HUDEP-2 (cell line): ENCODE measurements around the gene ARAP3.
"Not testable (repeated sequence)": the region's sequence is repeated elsewhere in the genome, so short reads cannot be mapped to it uniquely, and the experiment has no call there.

ENCODE experiments used
- DNase-seq, 76 experiments: peaks; one replicate each; lab custom pipeline; 2025; ENCODE audit not compliant: unreplicated experiment in 76 of 76; lab: John Stamatoyannopoulos, UW

ARAP3 gene, protein sequence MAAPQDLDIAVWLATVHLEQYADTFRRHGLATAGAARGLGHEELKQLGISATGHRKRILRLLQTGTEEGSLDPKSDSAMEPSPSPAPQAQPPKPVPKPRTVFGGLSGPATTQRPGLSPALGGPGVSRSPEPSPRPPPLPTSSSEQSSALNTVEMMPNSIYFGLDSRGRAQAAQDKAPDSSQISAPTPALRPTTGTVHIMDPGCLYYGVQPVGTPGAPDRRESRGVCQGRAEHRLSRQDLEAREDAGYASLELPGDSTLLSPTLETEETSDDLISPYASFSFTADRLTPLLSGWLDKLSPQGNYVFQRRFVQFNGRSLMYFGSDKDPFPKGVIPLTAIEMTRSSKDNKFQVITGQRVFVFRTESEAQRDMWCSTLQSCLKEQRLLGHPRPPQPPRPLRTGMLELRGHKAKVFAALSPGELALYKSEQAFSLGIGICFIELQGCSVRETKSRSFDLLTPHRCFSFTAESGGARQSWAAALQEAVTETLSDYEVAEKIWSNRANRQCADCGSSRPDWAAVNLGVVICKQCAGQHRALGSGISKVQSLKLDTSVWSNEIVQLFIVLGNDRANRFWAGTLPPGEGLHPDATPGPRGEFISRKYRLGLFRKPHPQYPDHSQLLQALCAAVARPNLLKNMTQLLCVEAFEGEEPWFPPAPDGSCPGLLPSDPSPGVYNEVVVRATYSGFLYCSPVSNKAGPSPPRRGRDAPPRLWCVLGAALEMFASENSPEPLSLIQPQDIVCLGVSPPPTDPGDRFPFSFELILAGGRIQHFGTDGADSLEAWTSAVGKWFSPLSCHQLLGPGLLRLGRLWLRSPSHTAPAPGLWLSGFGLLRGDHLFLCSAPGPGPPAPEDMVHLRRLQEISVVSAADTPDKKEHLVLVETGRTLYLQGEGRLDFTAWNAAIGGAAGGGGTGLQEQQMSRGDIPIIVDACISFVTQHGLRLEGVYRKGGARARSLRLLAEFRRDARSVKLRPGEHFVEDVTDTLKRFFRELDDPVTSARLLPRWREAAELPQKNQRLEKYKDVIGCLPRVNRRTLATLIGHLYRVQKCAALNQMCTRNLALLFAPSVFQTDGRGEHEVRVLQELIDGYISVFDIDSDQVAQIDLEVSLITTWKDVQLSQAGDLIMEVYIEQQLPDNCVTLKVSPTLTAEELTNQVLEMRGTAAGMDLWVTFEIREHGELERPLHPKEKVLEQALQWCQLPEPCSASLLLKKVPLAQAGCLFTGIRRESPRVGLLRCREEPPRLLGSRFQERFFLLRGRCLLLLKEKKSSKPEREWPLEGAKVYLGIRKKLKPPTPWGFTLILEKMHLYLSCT (N-terminal part only)

DNA sequence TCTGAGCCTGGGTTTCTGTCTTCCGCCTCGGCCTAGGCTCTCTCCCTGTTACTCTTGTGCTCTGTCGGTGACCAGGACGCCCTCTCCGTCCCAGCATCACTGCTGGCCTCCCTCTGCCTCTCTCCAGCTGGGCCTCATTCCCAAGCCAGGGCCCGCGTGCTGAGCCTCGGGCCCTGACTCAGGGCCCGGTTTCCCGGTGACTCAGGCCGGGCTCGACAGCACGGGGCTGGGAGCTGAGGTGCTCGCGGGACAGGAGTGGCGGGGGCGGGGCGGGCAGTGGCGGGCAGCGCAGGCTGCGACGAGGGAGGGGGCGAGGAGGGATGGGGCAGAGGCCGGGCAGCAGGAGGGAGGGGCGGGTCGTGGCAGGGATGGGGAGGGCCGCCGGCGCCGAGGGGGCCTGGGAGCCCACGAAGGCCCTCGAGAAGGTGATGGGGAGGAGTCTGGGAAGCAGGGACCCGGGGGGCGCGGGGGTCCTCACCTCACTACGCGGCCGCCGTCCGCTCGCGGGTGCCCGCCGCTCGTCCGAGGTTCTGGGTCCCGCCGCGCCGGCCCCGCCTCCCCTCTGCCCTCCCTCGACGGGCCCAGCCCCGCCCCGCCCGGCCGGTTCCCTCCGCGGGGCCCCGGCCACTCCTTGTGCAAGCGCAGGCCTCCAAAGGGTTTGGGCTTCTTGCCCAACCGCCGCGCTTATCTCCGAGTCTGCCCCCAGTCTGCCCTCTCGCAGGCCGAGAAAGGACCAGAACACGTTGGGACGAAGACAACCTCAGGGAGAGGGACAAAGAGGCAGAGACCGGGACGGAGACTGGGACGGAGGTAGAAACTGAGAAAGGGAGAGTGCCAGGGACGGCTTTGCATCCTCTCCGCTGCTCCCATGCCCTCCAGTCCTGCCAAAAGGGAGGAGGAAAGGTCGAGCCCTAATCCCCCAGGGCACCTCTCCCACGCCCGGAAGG is at the start of gene ARAP3:
Gene ARAP3, minus strand, starts transcription at position 536 of the 947 bp plus-strand sequence. CDS start 1,744 bp downstream, outside the sequence.
- peak in 73 of 76 experiments; percentile 21 to 90 (median 74) for DNase-seq

DNA sequence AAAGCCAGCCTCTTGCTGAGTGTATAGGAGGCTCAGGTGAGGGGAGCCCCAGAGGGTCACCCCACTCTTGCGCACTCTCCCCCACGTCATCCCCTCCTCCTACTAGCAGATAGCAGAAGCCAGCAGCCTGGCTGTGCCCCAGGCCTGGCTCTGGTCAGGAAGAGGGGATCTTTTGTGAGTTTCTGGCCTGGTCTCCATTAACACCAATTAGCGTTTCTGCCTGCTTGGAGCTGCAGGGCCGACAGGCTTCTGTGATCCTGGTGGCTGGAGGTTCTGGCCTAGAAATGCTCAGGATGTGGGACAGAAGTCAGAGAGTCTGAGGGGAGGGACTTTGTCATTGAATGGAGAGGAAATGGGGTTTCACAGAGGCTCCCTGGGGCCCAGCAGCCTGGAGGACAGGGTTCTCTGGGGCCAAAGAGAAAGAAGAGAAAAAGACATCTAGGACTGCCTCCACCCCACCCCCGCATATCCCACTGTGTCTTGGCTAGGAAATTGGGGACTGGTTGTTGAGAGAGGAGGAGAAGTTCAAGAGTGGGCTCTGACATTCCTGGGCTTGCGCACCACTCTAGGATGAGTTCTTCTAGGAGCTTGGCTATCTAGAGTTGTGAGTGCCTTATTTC is 47.5 kb upstream of the ARAP3 start:
- DNase-seq, result no peak

DNA sequence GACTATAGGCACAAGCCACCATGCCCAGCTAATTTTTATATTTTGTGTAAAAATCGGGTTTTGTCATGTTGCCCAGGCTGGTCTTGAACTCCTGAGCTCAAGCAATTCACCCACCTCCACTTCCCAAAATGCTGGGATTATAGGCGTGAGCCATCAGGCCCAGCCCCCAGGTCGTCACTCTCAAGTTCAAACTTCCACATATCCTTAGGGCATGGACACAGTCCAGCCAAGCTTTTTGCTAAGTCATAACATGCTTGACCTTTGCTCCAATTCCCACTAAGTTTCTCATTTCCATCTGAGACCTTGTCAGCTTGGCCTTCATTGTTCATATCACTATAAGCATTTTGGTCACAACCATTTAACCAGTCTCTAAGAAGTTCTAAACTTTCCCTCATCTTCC is 43.9 kb upstream of the ARAP3 start:
- DNase-seq, result no peak

DNA sequence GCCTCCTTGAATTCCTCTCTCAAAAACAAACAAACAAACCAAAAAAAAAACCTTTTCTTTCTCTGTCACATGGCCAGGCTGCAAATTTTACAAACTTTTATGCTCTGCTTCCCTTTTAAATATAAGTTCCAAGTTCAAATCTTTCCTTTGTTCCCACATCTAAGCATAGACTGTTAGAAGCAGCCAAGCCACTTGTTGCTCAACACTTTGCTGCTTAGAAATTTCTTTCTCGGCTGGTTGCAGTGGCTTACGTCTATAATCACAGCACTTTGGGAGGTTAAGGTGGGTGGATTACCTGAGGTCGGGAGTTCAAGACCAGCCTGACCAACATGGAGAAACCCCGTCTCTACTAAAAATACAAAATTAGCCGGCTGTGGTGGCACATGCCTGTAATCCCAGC is 43.1 kb upstream of the ARAP3 start:
- DNase-seq, result not testable (repeated sequence)

DNA sequence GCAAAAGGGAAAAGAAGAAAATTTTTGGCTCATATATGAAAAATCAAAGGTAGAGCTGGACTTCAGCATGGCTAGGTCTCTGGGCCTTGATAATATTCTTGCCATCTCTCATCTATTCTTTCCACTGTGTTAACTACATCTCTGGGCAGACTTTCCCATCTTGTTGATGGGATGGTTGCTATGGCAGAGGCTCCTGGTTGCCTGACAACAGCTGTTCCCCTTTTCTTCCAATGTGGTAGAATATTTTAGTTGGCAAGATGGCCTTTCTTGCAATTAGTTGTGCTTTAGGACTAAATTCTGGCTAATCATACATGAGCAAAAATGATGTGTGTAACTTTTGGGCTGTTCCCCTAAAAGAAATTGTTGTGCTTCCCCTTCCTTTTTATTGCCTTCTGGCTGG is 40.2 kb upstream of the ARAP3 start:
- DNase-seq, result no peak

DNA sequence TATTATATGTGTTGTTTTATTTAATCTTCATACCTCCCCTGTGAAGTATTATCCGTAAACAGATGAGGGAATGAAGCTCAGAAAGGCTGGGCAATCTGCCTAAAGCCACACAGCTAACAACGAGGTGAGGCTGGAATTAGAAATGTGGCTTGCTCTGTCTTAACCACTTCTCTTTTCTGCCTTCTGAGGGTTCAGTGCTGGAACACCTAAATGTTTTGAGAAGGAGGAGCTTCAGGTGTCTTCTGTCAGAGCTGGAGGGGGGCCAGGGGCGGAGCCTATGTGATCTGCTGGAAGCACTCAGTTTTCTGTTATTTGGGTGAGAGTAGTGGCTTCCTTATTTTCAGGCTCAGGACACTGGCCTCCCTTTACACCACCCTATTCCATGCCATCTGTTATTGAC is 35.0 kb upstream of the ARAP3 start:
- DNase-seq, result no peak

DNA sequence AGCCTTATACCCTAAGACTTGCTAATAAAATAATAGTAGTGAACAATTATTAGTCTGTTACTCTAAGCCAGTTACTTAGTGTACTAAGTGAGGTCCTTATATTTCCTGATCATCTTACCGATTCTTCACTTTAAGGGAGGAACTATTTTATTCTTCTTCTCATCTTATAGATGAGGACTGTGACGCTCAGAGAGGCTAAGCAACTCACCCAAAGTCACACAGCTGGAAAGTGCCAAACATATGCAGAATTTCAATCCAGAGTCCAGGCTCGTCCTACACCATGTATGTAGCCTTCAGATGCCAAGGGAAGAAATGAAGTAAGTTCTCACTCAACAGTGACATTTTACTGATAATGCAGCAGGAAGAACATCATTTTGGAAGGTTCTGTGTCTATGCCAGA is 34.4 kb upstream of the ARAP3 start:
- DNase-seq, result no peak

DNA sequence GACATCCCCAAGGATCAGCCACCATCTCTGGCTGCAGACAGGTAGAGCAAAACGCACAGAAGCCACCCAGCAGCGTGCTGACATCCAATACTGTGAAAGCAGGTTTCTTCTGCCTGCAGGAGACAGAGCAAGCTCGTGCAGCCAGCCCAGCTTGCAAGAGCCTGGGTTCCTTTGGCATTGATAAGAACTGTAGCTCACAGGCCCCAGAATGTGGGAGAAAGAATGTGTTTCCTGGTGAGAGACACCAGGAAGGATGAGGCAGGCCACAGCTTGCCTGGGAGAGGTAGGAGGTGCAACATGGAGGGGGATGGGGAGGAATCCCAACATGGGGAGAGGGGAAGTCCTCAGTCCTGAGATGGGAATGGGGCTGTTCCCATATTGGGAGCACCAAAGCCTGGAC is 34.0 kb upstream of the ARAP3 start:
- DNase-seq, result no peak

DNA sequence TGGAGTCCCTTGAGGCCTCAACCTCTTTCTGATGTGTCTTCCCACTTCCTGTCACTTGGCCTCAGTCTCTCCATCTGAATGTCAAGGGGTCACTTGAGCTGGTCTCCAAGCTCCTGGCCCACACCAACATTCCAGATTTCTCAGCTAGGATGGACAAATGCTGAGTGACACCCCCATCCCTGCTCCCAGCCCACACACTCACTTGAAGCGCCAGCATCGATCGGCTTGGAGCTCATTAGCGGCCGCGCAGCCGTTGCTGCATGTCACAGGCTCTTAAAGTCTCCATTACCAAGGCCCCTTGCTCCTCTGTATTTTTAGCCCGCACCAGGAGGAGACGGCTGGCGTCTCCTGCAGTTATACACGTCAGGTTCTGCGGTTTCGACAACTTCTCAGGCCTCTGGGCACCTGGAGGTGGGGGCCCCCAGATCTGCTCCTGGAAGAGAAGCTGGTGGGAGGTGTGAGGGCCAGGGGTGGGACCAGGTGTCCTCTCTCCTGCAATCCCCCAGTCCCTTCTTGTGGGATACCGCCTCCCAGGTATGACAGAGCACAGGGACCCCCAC is 33.4 kb upstream of the ARAP3 start:
- DNase-seq, result no peak

DNA sequence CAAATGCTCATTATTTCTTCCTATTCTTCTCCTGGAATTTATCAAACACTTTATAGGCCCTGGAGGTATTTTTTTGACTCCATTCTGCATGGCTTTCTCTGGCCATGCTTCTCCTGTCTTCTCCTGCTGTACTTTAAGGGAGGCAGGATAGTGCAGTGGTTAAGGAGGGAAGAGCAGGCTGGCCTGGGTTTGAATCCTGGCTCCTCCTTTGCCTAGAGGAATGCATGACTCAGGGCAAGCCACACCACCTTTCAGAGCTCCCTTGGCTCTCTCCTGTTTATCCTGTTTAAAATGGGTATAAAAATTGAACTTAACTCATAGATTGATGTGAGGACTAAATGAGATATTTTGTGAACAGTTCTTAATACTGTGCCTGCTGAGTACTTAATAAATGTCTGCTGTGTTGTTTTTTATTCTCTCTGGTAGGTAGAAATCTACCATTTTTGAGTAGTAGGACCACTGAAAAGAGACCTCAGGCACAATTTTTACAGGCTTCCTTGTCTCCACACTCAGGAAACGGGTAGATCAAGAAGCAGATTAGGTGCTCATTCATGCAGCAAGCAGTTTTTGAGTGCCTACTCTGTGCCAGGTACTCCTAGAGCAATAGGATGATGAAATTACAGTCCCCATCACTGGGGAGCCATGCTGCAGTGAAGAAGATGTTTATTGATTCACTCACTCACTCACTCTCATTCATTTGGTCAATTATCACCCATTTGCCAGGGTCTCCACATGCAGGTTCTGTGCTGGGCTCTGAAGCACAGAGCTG is 32.7 kb upstream of the ARAP3 start:
- DNase-seq, result no peak

DNA sequence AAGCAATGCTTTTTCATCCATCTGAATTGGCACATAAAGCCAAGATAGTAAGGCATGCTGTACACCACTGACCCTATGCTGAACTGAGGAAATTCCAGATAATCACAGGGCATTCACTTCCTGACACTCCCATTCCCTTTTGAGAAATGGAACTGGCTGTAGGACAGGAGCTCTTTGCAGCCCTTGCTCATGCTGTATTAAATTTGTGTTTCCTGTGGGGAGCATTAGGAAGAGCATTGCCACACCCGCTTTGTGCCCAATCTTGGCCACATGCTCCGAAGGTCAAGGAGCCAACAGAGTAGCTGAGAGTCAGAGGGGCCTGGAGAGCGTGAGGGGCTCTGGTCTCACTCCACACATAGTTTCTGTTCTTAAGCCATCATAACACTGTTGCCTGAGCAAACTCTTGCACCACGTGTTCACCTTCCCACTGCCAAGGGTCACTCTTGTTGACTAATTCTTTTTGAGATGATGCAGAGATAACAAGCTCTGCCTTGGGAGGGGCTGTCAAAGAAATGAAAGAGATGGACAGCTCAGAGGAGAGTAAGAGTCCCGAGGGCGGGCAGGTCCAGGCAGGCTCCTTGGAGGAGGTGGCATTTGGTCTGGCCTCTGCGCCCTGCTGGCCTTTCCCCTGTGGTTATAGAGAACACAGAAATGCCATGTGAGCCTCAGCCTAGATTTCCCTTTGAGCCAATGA is 31.7 kb upstream of the ARAP3 start:
- no peak for DNase-seq

DNA sequence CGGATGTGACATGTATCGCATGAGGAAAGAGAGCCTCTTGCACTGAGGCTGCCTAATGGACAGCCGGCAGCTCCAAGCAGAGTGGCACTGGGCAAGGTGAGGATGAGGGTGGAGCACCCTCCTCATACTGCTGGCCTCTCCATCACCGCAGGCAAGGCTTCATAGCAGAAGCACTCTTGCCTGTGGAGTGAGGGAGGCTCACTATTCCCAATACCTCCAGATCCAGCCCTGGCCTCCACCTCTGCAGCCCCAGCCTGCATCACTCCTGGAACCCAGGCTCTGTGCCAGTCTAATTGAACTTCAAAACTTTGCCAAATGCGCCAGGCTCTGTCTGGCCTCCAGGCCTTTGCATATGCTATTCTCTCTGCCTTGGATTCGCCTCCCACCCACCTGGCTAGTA is 29.7 kb upstream of the ARAP3 start:
- no peak for DNase-seq

DNA sequence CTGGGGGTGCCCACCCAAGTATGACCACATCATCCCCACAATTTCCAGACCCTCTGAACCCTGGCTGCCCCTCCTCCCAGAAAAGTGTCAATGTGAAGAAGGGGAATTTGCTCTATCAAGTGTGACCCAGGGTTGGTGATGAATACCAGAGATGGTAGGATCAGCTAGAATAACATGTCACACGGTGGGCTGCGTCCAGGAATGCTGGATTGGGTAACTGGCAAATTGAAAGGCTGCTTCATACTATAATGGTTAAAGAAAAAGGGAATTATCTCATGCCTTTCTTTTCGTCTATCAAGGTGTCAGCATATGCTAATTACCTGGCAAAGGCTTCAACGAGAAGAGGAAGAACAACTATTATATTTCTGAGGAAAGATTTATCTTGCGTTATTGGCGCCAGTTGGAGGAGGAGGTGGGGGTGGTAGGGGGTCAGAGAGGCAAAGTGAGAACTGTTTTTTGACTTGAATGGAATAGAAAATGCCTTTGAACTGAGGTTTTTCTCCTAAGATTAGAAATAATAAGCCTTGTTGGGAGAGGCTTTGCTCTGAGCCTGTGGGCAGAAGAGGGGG is 27.8 kb upstream of the ARAP3 start:
- DNase-seq, result no peak

DNA sequence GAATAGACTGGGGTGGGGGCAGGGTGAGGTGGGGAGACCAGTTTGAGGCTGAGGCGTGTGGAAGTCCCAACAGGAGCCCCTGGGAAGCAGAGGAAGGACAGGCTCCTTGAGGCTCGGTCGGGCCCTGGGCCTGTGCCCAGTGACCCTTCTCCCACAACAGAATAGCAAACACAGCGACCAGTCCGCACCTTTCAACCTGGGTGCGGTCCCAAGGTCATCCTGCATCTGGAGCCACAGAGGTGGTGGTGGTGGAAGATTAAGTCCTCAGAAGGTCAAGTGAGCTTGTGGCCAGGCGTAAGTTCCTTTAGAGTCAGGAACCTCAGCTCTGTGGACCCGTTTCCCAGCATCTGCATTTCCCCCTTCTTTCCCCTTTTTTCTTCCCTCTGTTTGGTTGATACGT is 26.0 kb upstream of the ARAP3 start:
- no peak for DNase-seq

DNA sequence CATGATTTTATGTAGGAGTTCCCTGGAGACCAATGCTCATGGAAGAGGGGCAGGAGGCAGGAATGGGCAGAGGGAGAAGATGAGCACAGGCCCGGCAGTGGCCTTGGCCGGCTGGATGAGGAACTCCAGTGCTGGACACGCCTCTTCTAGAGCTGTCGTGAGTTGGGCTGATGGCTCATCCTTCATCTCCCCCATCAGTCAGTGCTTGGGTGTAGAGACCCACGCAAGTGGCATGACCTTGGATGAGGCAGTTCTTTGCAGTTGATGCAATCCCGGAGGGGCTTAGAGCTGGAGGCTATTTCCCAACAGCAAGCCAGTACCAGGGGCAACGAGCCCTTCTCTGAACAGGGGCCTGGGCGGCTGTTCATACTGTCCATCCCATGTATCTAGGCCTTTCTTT is 25.5 kb upstream of the ARAP3 start:
- DNase-seq, result no peak

DNA sequence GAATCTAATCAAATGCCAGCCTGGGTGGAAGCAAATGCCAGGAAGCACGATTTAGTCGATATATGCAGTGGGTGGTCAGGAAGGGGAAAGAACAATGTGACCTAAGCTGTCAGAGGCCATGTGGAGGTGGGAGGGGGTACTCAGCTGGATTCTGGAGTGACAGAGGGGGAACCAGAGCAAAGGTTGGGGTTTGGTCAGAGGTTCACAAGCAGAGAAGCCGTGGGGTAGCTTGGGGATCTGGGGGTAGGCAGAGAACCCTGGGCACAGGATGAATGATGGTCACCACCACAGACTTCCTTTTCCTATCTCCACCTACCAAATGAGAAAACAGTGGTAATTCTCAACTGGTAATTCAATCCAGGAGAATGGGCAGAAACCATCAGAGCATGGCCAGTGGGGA is 24.1 kb upstream of the ARAP3 start:
- no peak for DNase-seq

DNA sequence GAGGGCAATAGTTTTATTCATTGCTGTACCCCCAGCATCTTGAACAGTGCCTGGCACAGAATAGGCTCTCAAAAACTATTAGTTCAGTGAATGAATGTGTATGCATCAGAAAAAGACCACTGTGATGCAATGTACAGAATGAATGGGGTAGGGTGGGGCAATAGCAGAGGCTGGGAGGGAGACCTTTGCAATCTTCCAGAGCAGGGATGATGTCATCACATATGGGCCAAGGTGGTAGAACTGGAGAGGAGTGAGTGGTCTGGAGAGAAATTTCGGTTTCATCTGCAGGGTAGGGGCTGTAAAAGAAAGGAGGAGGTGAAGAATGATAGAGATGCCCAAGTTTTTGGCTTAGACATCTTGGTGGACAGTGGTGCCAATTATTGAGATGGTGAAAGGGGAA is 23.4 kb upstream of the ARAP3 start:
- no peak for DNase-seq
